Hematopoietic multipotent progenitor cell (in vitro differentiated cells): ENCODE results near the gene GDPD5. TPM values are rescaled to one million over a fixed set of nuclear protein-coding genes. Genes with fewer than 3 reads are reported as not detected.

Experiments
- DNase-seq, 3 donors: peaks; one replicate each; pipeline ENCODE4 v3.0.0-alpha.2; 2011 to 2015; ENCODE audit warnings: low read depth in 2 of 3, low spot score in 2 of 3
- total RNA-seq: library from RNA; depleted of rRNA; stranded (reverse); fragments of >200 nt; gene quantifications from one replicate; pipeline ENCODE4 v1.2.3, GENCODE V29; 2012

The GDPD5 gene
- total RNA-seq, 1 donor, result 5.7 TPM

DNA sequence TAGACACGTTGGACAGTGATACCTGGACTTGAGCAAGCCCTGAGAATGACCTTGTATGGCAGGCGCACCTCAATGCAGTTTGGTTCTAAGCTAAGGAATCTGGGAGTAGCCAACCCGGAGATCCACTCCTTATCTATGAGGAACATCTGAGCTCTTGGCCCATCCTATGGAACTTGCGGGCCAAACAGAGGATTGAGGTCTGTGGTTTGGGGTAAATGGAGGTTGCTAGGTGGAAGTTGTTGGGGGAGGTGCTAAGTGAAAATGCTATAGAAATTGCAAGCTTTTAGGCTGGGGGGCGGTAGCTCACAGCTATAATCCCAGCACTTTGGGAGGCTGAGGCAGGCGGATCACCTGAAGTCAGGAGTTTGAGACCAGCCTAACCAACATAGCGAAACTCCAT is 8.9 kb downstream of the GDPD5 start:
- peak in 1 of 3 donors; percentile 45 for DNase-seq

DNA sequence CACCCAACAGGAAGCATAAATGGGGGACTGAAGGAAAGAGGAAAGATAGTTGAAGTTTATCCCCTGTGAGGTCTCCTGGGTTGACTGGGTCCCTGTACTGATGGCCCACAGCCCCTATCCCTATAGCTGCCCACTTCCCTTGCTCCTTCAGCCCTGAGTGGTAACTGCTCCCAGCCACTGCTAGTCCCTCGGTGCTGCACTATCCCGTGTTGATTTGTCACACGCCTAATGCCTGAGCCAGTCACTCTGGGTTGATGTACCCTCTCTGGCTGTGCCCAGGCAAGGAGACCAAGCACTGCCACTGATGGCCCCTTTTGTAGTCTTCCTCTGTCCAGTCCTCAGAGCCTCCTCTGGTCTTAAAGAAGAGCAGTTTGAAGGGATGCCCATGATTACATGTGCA is 9.6 kb downstream of the GDPD5 start:
- DNase-seq, result no peak

DNA sequence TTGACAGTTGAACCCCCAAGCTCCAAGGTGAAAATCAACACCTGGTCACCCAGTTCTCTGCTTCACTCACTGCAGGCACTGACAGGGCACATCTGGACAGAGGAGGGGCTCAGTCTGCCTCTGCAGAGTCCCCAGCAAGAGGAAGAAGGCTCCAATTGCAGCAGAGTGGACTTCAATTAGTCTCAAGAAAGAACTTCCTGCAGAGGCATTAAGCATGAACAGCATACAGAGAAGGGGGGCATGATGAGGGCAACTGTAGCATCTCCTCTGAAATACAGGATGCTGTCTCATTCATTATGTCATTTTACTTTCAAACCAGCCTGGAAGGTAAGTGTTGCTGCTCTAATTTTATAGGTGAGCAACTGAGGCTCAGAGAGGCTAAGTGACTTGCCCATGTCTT is 11.1 kb downstream of the GDPD5 start:
- DNase-seq, result no peak

DNA sequence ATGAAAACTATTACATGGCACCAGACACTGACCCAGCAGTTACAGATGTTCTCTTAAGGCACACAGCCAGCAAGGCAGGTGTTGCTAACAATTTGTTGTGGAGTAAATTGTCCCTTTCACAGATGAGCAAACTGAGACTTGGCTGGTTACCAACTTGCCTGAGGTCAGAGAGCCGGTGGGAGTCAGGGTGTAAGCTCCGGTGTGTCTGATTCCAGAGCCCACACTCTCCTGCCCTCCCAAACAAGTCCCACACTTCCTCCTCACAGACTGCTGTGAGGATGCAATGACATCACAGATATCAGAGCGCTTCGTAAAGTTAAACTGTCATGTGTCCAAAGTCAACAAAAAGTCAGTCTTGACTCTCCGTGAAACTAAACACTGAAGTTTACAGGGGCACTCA is 12.5 kb downstream of the GDPD5 start:
- no peak for DNase-seq

DNA sequence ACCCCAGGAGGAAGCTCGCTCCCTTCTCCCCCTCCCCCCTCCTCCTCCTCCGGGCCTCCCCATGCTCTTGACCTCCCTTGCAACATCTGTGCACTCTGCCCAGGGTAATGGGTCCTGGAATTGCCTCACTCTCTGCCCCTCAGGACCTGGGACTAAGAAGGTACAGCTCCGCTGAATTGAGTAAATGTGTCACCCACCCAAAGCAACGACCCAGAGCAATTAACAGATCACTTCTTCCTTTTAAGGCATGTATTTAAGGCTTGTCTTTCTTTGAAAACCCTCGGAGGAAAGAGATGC is 15.1 kb downstream of the GDPD5 start:
- DNase-seq, result no peak

DNA sequence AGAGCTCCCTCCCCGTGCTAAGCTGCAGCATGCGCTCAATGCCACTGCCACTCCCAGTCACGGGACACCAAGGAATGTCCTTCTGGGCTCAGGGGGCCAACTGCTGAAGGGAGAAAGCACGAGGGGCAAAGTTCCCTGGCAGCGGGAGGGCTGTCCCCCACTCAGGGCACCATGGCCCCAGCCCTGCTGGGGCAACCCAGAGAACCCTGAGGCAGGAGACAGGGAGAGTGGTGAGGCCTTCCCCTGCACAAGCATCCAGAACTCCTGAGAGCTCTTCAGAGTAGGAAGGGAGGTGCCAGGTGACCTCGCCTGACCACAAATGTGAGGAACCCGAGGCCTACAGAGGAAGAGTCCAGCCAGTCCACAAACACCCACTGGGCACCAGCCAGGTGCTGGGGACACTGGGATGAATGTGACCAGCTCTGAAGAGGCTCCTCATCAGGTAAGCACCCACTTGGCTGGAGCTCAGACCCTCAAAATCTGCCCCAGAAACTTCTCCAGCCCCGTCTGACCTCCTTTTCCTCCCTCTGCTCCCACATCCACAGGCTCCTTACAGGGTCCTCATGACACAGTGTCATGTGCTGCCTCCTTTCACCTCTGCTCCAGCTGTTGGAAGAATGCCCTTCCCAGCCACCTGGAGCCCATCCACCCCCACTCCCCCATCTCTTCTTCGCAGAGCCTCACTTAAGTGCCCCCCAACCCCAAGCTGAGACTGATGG is 15.6 kb downstream of the GDPD5 start:
- no peak for DNase-seq

DNA sequence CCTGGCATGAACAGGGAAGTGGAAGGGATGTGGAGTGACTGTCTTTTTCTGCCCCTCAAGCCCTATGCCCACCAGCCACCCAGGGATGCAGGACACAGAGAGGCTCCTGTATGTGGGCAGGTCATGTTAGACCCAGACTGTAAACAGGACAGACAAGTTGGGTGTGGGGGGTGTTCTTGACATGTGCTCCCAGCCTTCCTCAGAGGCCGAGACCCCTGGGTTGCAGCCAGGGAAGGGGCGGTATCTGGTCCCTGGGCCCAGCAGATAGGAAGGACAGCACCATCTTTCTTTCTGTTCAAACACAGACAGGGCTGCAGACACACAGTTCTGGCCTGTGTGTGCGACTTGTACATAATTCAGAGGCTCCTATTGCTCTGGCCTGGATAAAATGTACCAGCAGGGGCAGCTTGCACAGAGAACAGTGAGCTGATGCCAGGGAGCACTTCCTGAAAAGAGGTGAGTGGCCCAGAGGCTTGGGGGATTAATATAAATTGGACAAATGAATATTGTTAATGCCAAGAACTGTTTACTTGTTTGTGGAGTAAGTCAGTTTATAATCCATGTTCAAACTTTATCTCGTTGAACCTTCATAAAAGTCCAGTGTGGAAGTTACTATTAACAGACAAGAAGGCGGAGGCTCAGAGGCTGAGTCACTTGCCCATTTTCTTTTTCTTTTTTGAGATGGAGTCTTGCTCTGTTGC is 16.6 kb downstream of the GDPD5 start:
- DNase-seq, result peak in 1 of 3 donors; percentile 39

DNA sequence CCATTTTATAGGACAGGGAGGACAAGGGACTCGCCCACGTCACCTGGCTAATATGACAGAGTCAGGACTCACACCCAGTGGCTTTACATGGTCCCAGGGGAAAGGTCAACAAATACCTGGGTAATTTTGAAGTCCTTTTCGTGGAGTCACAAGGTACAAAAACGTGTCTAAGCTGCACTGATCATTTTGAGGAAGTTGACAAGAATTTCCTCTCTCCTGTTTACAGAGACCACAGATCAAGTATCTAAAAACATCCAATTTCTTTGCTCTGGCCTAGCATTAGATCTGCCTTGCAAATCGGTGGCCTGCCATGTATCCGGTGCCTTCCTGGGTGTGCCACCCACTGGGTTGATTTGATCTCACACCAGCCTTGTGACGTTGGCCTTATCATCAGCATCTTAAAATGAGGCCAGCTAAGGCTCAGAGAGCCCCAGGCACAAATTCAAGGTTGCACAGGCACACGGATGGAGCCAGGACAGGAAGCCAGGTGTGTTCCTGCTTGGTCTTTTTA is 17.6 kb downstream of the GDPD5 start:
- peak in 1 of 3 donors; percentile 49 for DNase-seq

DNA sequence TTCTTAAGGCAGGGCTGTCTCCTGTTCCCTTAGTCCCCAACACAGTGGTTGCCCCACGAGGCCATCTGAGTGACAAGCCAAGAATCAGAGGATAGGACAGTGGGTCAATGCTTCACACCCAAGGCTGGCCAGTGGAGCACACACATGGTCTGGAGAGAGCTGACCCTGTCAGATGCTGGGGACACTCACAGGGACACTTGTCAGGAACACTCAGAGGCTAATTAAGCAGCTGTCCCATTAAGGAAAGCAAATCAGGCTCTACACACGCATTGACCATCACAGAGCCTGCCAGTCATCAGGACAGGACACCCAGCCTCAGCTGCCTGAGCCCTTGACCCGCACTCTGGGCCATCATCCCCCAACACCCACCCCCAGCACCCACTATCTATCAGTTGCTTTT is 18.2 kb downstream of the GDPD5 start:
- no peak for DNase-seq

DNA sequence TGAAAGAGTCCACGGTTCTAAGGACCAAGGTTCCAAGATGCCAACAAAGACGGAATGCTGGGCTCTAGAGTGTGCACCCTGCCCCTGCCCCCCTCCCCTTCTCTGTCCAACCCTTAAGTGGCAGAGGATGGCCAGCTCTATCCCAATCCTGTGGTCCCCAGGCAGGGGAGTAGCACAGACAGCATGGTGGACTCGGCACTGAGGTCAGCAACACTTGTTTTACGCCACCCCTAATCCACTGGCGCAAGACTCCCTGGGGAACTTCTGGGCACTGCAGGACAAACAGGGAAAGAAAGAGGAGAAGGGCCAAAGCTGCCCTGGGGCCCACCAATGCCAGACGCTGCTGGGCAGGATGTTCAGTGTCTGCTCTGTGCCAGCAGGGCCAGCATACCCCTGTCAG is 18.9 kb downstream of the GDPD5 start:
- no peak for DNase-seq

DNA sequence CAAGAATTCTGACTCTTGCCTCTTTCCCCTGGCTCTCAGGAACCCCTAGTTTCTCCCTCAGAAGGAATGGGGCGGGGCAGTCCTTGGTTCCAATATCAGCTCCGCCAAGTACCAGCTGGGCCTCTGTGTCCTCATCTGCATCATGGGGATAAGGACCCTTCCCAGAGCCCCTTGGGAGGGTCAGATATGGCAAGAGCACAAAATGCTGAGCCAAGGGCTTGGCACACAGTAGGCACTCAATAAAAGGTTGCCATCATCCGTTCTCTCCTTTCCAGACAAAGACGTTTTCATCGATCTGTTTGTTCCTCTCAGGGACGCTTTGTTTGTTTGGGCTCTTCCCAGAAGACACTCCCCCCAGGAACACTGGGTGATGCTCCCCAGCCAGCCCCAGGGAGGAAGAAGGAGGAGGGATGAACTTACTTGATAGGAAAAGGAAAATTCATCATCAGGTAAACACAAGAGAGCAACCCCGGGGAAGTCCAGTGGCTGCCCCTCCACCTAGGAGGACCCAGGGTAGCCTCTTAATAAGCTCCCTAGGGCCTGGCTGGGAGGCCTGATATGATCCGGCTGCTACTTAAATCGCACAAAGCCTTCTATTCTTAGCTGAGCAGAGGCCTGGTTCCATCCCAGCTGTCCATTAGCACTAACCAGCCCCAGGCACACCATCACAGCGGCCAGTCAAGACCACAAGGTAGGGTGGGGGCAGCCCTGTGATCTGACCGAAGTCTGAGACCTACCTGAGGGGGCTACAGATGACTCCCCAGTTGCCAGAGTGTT is 19.6 kb downstream of the GDPD5 start:
- DNase-seq, result no peak

DNA sequence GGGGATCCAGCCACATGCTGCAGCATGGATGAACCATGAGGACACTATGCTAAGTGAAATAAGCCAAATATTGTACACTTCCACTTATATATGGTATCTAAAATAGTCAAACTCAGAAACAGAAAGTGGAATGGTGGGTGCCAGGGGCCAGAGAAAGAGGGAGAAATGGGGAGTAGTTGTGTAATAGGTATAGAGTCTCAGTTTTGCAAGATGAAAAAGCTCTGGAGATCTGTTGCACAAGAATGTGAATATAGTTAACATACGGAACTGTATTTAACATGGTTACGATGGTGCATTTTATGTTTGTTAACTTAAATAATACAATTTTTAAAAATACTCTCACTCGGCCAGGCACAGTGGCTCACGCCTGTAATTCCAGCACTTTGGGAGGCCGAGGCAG is 21.2 kb downstream of the GDPD5 start:
- DNase-seq, result no peak

DNA sequence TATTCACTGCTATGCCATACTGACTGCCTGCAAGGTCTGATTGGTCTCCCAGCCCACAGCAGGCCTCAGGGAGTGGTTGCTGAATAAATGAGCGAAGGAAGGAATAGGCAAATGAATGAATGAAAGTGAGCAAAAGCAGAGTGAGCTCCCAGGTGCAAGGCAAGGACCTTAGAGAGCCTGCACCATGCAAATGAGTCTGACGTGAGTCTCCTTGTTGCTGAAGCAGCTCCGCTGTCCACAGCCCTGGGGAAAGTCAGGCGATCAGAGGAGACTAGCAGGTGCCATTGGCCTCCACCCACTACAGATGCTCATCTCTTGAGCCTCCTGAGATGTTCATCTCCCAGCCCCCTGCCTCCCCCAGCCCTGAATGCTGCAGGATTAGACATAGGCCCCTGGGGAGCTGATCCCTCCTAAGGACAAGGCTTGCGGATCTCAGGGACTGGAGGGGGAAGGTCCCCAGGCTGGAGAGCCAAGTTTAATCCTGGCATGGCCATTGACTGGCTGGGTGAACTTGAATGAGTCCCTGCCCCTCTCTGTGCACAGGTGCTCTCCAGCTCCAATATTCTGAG is 22.1 kb downstream of the GDPD5 start:
- no peak for DNase-seq

DNA sequence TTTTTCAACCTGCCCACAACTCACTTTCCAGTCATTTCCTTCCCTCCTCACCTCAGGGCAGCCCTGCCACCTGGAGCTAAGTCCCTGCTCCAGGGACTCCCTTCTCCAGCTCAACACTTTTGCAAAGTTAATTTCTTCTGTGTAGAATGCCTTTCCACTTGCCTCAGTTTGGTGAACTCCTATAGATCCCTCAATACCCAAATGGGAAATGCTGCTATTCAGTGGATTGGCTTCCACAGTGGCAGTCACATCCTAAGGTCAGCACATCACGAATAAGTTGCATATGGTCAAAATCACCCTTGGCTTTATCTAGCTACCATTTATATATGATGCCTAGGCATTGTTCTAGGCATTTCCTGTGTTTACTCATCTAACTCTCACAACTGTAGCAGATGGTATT is 23.6 kb downstream of the GDPD5 start:
- no peak for DNase-seq

DNA sequence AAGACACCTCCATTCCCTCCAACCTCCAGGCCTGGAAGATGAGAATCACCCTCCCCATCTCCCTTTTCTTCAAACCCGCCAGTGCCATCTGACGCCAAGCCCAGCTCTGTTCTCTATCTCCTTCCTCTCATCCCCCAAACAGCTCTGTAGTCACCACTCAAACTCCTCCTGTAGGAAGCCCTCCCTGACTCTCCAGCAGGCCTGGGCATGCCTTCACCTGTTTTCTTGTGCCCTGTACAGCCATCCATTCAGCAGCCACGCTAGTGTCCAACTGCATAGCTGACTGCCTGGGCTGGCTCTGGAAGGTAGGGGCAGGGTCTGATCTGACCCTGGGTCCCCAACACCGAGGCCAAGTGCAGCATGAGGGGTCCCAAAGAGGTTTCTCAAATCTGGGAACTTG is 25.0 kb downstream of the GDPD5 start:
- no peak for DNase-seq

DNA sequence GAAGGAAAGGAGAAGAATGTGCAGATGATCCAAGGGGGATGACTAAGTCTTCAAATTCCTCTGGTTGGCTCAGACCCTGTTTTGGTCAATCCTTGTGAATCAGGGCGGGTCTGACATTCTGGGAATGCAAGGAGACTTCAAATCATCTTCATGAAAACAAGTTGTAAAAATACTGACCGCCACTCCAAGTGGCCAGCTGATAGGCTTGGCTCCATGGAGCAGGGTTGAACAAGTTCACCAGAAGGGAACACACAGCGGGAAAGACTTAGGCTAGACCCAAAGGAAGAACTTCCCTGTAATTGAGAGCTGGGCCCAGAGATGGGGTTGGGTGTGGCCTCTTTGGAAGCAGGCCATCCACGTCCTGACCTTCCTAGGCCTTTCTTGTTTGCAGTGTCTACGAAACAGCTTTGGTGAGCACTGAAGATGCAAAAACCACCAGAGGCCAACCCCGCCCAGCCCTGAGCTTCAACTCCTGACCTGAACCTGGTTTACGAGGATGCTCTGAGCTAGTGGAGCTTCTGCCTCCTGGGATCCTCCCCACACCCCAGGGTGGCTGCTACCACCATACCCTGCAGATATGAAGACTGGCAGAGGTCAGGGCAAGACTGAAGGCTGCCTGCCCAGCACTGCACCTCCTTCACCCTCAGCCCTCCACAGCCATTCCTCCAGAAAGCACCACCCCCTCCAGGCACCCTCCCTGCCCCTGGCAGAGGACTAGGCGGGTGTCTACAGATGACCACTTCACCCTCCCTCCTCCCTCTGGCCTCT is 26.1 kb downstream of the GDPD5 start:
- DNase-seq, result no peak

DNA sequence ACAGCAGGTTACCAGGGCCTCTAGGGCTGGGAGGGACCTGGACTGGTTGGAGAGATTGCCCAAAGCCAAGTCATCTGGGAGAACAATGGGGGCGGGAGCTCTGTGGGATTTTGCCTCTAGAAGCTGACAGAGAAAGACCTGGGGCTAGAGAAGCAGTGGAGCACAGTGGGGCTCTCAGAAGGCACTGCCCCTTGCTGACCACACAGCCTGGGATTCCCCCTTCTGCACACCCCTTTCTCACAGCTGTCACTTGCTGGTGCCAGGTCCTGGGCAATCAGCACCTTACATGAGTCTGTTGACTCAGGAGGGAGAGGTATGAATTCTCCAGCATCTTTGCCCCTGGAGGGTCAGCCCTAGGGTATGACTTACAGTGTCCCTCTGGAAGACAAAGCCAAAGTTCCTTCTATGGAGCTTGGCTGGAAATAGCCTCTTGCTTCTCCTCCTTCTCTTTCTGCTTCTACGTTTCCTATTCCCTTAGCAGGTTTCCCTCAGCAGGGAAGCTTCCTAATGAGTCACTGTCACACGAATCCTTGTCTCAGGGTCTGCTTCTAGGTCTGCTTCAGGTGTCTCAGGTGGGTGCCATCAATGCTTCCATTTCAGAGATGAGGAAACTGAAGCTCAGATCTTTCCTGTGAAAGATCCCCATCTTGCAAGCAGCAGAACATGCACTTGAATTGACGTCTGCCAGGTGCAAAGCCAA is 27.0 kb downstream of the GDPD5 start:
- no peak for DNase-seq

DNA sequence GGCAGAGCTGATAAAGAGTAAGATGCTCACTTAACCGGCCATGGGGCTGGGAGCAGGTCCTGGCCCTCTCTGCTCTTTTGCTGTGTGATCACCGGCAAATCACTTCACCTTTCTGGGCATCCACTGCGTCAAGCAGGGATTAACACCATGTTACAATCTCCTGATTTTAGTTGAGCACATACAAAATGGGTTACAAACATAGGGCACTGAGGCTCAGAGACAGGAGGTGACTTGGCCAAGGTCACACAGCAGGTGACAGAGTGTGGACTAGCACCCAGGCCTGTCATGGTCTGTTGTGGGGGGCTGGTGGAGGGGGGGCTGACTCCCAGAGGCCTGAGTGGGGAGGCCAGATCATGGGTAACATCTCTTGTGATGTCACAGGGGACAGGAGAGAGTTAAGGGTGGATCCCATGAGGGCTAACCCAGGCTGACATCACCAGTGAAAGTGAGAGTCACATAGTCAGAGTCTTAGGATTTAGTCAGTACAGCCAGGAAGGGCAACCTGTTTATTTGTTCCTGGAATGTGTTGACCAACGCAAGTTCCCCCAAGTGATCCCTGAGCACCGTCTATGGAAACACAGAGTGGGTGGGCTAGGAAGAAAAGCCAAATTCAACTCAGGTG is 27.8 kb downstream of the GDPD5 start:
- no peak for DNase-seq

DNA sequence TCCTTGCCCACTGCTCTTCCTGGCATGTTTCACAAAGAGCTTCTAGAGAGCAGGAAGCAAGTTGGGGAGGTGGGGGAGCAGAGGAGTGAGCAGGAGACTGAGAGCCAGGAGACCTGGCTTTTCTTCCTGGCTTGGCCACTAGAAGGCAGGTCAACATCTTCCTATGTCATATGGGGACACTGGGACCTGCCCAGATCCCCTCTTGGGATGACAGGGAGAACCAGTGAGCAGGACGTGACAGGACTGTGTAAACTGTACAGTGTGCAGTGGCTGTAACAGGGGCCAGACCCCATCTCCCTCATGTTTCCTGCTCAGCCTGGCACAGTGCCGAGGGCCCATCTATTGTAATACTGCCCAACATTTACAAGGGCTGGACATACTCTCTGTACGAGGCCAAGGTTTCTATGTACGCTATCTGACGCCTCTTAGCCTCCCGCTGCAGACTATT is 29.4 kb downstream of the GDPD5 start:
- no peak for DNase-seq
